Measurements from ENCODE around the gene SLC49A3. TPM values are rescaled to one million over a fixed set of nuclear protein-coding genes. Genes with fewer than 3 reads are reported as not detected.
A peak's percentile ranks its signal among the peaks of the same experiment; 100 is the strongest.

Gene SLC49A3
- total RNA-seq, 1 donor from 2014 or later, result 1.9 TPM

GRCh38 chr4:676871-677235 is 12.1 kb downstream of the SLC49A3 start:
- Mint-ChIP-seq H3K27ac (no peak overlapping the region), H3K36me3 (peaks cover 6% of the 10 kb centered on the region), H3K4me3 (peak overlapping the region; percentile 53), H3K4me1 (peaks cover 9% of the 10 kb centered on the region), H3K9me3 (no peaks in the 10 kb centered on the region), H3K27me3 (ENCODE audit: insufficient read depth, low read depth) (peaks cover 2% of the 10 kb centered on the region)
- no peak overlapping the region for H2AFZ ChIP-seq (replicated peaks)
- H3K4me2 ChIP-seq, result no peak overlapping the region
- H3K9me3 ChIP-seq (ENCODE audit: low read depth), result no peaks in the 10 kb centered on the region
- no peak overlapping the region for H3K4me3 ChIP-seq
- no peak overlapping the region for H3K27ac ChIP-seq
- peaks cover 10% of the 10 kb centered on the region for H3K27me3 ChIP-seq
- no peaks in the 10 kb centered on the region for H4K20me1 ChIP-seq (ENCODE audit: low read depth)
- H3K79me2 ChIP-seq (ENCODE audit: low read depth), result peaks cover 10% of the 10 kb centered on the region
- no peak for DNase-seq (ENCODE audit: low spot score)
- TF ChIP-seq EZH2phosphoT487 (IDR thresholded peaks at IDR 0.05) (no peak), EZH2 (IDR thresholded peaks at IDR 0.05) (no peak)
- TF ChIP-seq, protein P1, sequence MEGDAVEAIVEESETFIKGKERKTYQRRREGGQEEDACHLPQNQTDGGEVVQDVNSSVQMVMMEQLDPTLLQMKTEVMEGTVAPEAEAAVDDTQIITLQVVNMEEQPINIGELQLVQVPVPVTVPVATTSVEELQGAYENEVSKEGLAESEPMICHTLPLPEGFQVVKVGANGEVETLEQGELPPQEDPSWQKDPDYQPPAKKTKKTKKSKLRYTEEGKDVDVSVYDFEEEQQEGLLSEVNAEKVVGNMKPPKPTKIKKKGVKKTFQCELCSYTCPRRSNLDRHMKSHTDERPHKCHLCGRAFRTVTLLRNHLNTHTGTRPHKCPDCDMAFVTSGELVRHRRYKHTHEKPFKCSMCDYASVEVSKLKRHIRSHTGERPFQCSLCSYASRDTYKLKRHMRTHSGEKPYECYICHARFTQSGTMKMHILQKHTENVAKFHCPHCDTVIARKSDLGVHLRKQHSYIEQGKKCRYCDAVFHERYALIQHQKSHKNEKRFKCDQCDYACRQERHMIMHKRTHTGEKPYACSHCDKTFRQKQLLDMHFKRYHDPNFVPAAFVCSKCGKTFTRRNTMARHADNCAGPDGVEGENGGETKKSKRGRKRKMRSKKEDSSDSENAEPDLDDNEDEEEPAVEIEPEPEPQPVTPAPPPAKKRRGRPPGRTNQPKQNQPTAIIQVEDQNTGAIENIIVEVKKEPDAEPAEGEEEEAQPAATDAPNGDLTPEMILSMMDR (IDR thresholded peaks at IDR 0.05), result no peak
- H3F3A ChIP-seq (ENCODE audit: low read depth), result peaks cover 4% of the 10 kb centered on the region
- H3K9ac ChIP-seq, result no peak overlapping the region
- no peaks in the 10 kb centered on the region for H3K36me3 ChIP-seq
- peaks cover 9% of the 10 kb centered on the region for H3K4me1 ChIP-seq

- H3K9me3 ChIP-seq (ENCODE audit: low read depth), result no peaks in the 10 kb centered on the region
- H3K4me2 ChIP-seq, result no peak overlapping the region
- H3K27me3 ChIP-seq, result peaks cover 10% of the 10 kb centered on the region
- no peak overlapping the region for H3K27ac ChIP-seq
- H4K20me1 ChIP-seq (ENCODE audit: low read depth), result no peaks in the 10 kb centered on the region
- peaks cover 4% of the 10 kb centered on the region for H3F3A ChIP-seq (ENCODE audit: low read depth)
- Mint-ChIP-seq H3K27ac (no peak overlapping the region), H3K36me3 (peaks cover 6% of the 10 kb centered on the region), H3K4me3 (peak overlapping the region; percentile 92), H3K9me3 (no peaks in the 10 kb centered on the region), H3K27me3 (ENCODE audit: insufficient read depth, low read depth) (peaks cover 2% of the 10 kb centered on the region), H3K4me1 (peaks cover 9% of the 10 kb centered on the region)
- peaks cover 10% of the 10 kb centered on the region for H3K79me2 ChIP-seq (ENCODE audit: low read depth)
- no peak overlapping the region for H2AFZ ChIP-seq (replicated peaks)
- H3K4me1 ChIP-seq, result peaks cover 9% of the 10 kb centered on the region
- no peaks in the 10 kb centered on the region for H3K36me3 ChIP-seq
- no peak for DNase-seq (ENCODE audit: low spot score)
- no peak overlapping the region for H3K9ac ChIP-seq
- H3K4me3 ChIP-seq, result no peak overlapping the region
- TF ChIP-seq, protein P1 (IDR thresholded peaks at IDR 0.05), result no peak
- TF ChIP-seq EZH2phosphoT487 (IDR thresholded peaks at IDR 0.05) (no peak), EZH2 (IDR thresholded peaks at IDR 0.05) (no peak)
These were observed 12.7 kb downstream of the SLC49A3 start for GRCh38 chr4:675980-676870.

GRCh38 chr4:675036-675882 is 13.7 kb downstream of the SLC49A3 start:
- no peak for TF ChIP-seq EZH2 (IDR thresholded peaks at IDR 0.05)
- TF ChIP-seq EZH2phosphoT487 (IDR thresholded peaks at IDR 0.05), result no peak
- TF ChIP-seq, protein P1 (IDR thresholded peaks at IDR 0.05), result no peak
- no peak overlapping the region for H3K27ac Mint-ChIP-seq
- H3K27ac ChIP-seq, result no peak overlapping the region

More at GRCh38 chr4:675036-675882, 13.7 kb downstream of the SLC49A3 start:
- Mint-ChIP-seq H3K4me3 (peak overlapping the region; percentile 92), H3K9me3 (no peaks in the 10 kb centered on the region), H3K27me3 (ENCODE audit: insufficient read depth, low read depth) (no peaks in the 10 kb centered on the region), H3K36me3 (peaks cover 12% of the 10 kb centered on the region), H3K4me1 (peaks cover 6% of the 10 kb centered on the region)
- Histone ChIP-seq H4K20me1 (ENCODE audit: low read depth) (no peaks in the 10 kb centered on the region), H3K4me1 (peaks cover 4% of the 10 kb centered on the region), H3K79me2 (ENCODE audit: low read depth) (peaks cover 10% of the 10 kb centered on the region), H3K4me2 (peak overlapping the region; percentile 84), H3K27me3 (peaks cover 4% of the 10 kb centered on the region), H3K9ac (peak overlapping the region; percentile 83), H2AFZ (replicated peaks) (no peak overlapping the region), H3F3A (ENCODE audit: low read depth) (no peaks in the 10 kb centered on the region), H3K36me3 (no peaks in the 10 kb centered on the region), H3K4me3 (peak overlapping the region; percentile 86), H3K9me3 (ENCODE audit: low read depth) (no peaks in the 10 kb centered on the region)
- no peak for DNase-seq (ENCODE audit: low spot score)
